SK-N-SH treated with all-trans-retinoic acid at 6 μM for 48 hours (cell line): Measurements from ENCODE around the gene AP3B1.

Experiments used
- GLIS3 ChIP-seq: fragments of 250-450 bp; sonication (Bioruptor Pico); IDR thresholded peaks from 2 replicates; pipeline ENCODE4 v1.5.0; 2020; ENCODE audit warnings: mild to moderate bottlenecking, moderate library complexity
- ZC3H10 ChIP-seq: fragments of 250-450 bp; sonication (Bioruptor Pico); IDR thresholded peaks from 2 replicates; pipeline ENCODE4 v1.5.1; 2021; ENCODE audit warnings: mild to moderate bottlenecking, moderate library complexity
- ZNF70 ChIP-seq: fragments of 450-650 bp; formaldehyde crosslinking; IDR thresholded peaks from 2 replicates; pipeline ENCODE4 v1.5.0; 2020; ENCODE audit warnings: mild to moderate bottlenecking, moderate library complexity
- ZNF8 ChIP-seq: fragments of 450-650 bp; formaldehyde crosslinking; IDR thresholded peaks from 2 replicates; pipeline ENCODE4 v1.5.0; 2020; ENCODE audit warnings: mild to moderate bottlenecking, moderate library complexity

DNA sequence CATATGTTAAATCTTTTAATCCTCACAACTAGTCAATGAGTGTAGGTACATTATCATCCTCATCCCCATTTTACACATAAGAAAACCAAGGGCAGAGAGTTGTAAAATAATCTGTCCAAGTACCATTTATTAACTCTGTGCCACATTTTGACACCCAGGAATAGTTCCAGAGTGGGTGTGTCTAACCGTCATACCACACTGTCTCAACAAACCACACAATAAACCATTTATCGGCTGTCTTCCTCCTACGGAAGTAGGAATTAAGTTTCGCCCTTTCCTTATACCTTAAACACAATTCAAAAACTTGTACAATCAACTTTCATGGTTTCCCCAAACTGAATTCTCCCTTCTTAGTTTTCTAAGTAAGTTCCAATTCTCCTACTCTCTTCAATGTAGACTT lies 11.4 kb downstream of the AP3B1 start:
- no peak for TF ChIP-seq ZNF8 (CRISPR knock-in tag)
- no peak for TF ChIP-seq GLIS3 (CRISPR knock-in tag)
- TF ChIP-seq ZC3H10 (CRISPR knock-in tag) = no peak
- TF ChIP-seq ZNF70 (CRISPR knock-in tag) = no peak
